ENCODE results near the gene HOXD13. TPM values are rescaled to one million over a fixed set of nuclear protein-coding genes. Genes with fewer than 3 reads are reported as not detected.

HOXD13 gene
- total RNA-seq, 4 donors from 2014 or later = not detected

DNA sequence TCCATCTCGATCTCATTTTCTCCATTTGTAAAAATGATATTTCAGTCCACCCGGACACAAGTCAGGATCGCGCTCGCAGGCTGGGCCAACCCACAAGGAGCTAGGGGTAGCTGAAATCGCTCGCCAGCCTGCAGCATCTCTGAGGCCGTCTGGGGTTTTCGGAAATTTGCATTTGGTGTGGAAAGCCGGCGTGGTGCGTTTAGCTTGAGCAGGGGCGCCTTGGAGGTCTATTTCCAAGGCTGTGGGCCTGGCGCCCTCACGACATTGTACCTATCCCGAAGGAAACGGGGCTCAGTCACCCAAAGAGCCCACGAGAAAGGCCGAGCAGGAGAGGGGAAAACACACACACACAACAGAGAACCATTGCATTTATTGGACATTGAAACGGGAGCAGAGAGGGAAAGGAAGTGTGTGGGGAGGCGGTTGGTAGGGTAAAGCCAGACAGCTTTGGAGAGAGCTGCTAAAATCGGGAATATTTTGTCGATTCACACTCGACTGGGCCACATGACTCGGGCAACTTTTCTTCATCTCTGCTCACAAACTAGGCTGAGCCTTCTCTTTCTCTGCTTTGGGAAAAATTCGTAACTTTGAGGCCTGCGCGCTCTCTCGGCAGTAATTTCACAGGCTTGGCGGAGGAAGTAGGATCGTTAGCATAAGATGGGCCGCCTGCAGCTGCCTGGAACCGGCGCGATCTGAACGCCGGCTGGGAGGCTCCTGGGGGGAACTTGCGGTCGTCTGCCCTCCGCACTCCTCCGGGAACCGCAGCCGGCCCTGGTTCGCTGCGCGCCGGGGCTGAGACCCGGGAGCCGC lies 35.9 kb downstream of the HOXD13 start:
- 16 to 22% methylated on average over 41 to 49 of the region's 49 CpGs for WGBS, 2 donors
- Histone ChIP-seq H3K27me3 (peaks cover 70% of the 10 kb centered on the region), H3K27ac (peak overlapping the region in 1 of 3 donors; percentile 36), H3K9me3 (no peaks in the 10 kb centered on the region), H3K4me3 (replicated peaks in 1 of 3) (no peak overlapping the region), H3K4me1 (peaks cover 5 to 15% of the 10 kb centered on the region in 2 donors), H3K36me3 (no peaks in the 10 kb centered on the region)
- intact Hi-C loops (cut with DNase I) = loop anchor here (5.0 to 10.0 kb wide), 3 partner anchors 429 to 1016 kb away; no protein-coding TSS in a partner anchor
- DNase-seq = no peak
- TF ChIP-seq, protein P1, sequence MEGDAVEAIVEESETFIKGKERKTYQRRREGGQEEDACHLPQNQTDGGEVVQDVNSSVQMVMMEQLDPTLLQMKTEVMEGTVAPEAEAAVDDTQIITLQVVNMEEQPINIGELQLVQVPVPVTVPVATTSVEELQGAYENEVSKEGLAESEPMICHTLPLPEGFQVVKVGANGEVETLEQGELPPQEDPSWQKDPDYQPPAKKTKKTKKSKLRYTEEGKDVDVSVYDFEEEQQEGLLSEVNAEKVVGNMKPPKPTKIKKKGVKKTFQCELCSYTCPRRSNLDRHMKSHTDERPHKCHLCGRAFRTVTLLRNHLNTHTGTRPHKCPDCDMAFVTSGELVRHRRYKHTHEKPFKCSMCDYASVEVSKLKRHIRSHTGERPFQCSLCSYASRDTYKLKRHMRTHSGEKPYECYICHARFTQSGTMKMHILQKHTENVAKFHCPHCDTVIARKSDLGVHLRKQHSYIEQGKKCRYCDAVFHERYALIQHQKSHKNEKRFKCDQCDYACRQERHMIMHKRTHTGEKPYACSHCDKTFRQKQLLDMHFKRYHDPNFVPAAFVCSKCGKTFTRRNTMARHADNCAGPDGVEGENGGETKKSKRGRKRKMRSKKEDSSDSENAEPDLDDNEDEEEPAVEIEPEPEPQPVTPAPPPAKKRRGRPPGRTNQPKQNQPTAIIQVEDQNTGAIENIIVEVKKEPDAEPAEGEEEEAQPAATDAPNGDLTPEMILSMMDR (IDR thresholded peaks at IDR 0.05) = no peak
- TF ChIP-seq POLR2A (IDR thresholded peaks at IDR 0.05) = no peak

DNA sequence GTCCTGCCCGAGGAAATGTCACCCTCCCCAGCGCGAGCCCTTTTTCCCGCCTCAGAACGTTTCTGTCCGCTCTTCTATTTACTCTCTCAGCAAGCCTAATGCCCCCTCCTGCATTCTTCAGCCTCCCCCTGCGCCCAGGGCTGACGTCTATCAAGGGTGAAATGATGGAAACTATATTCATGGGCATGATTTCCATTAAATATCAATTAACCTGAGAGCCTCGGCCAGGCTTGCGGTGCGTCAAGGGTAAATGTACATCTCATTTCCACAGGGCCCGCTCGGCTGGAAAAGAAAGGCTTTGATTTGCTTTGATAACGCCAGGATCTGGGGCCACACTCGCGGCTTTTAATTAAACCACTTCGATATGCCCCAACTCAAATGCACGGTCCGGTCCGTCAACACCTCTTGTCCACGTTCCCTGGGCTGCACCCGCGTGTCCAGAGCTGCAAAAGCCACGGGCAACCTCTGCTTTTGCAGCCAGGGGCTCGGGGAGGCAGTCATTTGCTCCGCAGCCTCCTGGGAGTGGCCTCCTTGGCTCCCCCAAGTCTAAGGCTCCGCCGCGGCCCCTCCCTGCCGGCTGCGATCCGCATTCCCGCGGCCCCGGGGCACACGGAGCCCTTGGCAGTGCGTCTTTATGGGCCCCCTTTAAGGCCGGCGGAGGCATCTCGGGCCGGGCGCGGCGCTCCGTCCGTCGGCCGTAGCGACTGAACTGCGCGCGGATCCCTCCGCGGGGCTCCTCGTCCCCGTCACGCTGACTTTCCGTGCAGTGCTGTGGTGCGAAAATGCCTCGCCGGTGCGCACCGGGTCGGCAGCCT lies 36.7 kb downstream of the HOXD13 start, which contains the start of gene HOXD8:
TSS of gene HOXD8 (plus strand) at position 724 of the 815 bp plus-strand sequence. CDS start 662 bp downstream, outside the sequence.
- Histone ChIP-seq H3K4me3 (replicated peaks in 1 of 3) (peak within 1 kb of the TSS in 1 of 3 donors; percentile 23), H3K27me3 (peaks cover 68% of the 10 kb centered on the region), H3K27ac (peak within 1 kb of the TSS; percentile 12 to 54 (median 50)), H3K36me3 (no peaks in the 10 kb centered on the region), H3K9me3 (no peaks in the 10 kb centered on the region), H3K4me1 (peaks cover 5 to 14% of the 10 kb centered on the region in 2 donors)
- intact Hi-C loops (cut with DNase I) = loop anchor here (5.0 to 10.0 kb wide), 3 partner anchors 428 to 1016 kb away; no protein-coding TSS in a partner anchor
- no peak for TF ChIP-seq POLR2A (IDR thresholded peaks at IDR 0.05)
- TF ChIP-seq, protein P1 (IDR thresholded peaks at IDR 0.05) = no peak
- DNase-seq = peak in 1 of 2 donors; percentile 32
- 4 to 6% methylated on average over 23 to 36 of the region's 64 CpGs for WGBS, 2 donors

DNA sequence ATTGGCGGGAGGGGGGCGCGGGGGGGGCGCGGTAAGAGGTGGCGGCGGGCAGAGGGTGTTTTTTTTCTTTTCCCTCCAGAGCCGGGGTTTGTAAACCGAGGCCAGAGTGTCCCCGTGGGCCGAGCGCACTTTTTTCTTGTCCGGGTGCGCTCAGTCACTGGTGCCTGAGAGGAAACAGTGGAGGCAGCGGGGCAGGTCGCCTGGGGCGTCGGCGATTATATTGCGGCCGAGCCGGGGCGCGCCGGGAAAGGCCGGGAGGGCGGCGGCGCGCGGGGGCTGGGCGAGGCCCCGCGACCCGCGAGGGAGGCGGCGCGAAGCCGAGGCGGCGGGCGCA lies 37.3 kb downstream of the HOXD13 start:
- Histone ChIP-seq H3K9me3 (no peaks in the 10 kb centered on the region), H3K27me3 (peaks cover 68% of the 10 kb centered on the region), H3K4me1 (peaks cover 5 to 14% of the 10 kb centered on the region in 2 donors), H3K36me3 (no peaks in the 10 kb centered on the region), H3K4me3 (replicated peaks in 1 of 3) (peak overlapping the region in 1 of 3 donors; percentile 19), H3K27ac (peak overlapping the region in 2 of 3 donors; percentile 4 to 36)
- no peak for DNase-seq
- TF ChIP-seq POLR2A (IDR thresholded peaks at IDR 0.05) = no peak
- TF ChIP-seq, protein P1 (IDR thresholded peaks at IDR 0.05) = no peak
- intact Hi-C loops (cut with DNase I) = loop anchor here (5.0 to 10.0 kb wide), 3 partner anchors 428 to 1015 kb away; no protein-coding TSS in a partner anchor
- WGBS, 2 donors = 0 to 14% methylated on average over 11 to 13 of the region's 43 CpGs

DNA sequence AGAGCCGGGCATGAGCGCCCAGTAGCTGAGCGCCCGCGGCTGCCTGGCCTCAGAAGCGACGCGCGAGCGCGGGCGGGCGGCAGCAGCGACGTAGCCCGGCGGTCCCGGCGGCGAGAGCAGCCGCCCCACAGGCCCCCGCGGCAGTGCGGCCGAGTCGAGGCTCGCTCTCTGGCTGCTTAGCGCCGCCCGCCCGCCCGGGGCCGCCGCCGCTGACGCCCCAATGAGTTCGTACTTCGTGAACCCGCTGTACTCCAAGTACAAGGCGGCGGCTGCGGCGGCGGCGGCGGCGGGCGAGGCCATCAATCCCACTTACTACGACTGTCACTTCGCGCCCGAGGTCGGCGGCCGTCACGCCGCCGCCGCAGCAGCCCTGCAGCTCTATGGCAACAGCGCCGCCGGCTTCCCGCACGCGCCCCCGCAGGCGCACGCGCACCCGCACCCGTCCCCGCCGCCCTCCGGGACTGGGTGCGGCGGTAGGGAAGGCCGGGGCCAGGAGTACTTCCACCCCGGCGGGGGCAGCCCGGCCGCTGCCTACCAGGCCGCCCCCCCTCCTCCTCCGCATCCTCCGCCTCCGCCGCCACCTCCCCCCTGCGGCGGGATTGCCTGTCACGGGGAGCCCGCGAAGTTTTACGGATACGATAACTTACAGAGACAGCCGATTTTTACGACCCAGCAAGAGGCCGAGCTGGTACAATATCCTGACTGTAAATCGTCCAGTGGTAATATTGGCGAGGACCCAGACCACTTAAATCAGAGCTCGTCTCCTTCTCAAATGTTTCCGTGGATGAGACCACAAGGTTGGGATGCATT lies 37.8 kb downstream of the HOXD13 start:
- Histone ChIP-seq H3K9me3 (no peaks in the 10 kb centered on the region), H3K36me3 (no peaks in the 10 kb centered on the region), H3K27ac (peak overlapping the region; percentile 12 to 54 (median 50)), H3K4me1 (peaks cover 5 to 14% of the 10 kb centered on the region in 2 donors), H3K4me3 (replicated peaks in 1 of 3) (peak overlapping the region in 1 of 3 donors; percentile 23), H3K27me3 (peaks cover 67% of the 10 kb centered on the region)
- 3 to 8% methylated on average over 21 to 60 of the region's 100 CpGs for WGBS, 2 donors
- no peak for DNase-seq
- TF ChIP-seq, protein P1 (IDR thresholded peaks at IDR 0.05) = no peak
- TF ChIP-seq POLR2A (IDR thresholded peaks at IDR 0.05) = no peak
- intact Hi-C loops (cut with DNase I) = no loop called here

Measured in thyroid gland (tissue), 4 donors.